H1 (cell line): ENCODE data around the gene BACE1. TPM values are rescaled to one million over a fixed set of nuclear protein-coding genes. Genes with fewer than 3 reads are reported as not detected.

Experiments used
- CBX8 ChIP-seq: fragments of 300-800, 300-1000 bp; sonication (generic); IDR thresholded peaks from 2 replicates; pipeline ENCODE4 v1.7.1; 2016; ENCODE audit warnings: low read depth, low read length, borderline replicate concordance
- CTBP2 ChIP-seq: IDR thresholded peaks from 2 replicates; pipeline ENCODE4 v1.7.0; 2011; ENCODE audit warnings: borderline replicate concordance, mild to moderate bottlenecking, moderate library complexity, mixed read lengths, low read length; ENCODE audit not compliant: insufficient read depth, insufficient read length
- EGR1 ChIP-seq: IDR thresholded peaks from 2 replicates; pipeline ENCODE4 v1.6.1; 2011; ENCODE audit warnings: low read depth, low read length, borderline replicate concordance
- HDAC2 ChIP-seq, 2 experiments: fragments of 300-600 bp in 1 of 2; sonication (generic) in 1 of 2; IDR thresholded peaks; 2 replicates each; pipeline ENCODE4 v1.6.1; 2011 to 2012; ENCODE audit warnings: low read depth in 2 of 2, low read length in 2 of 2, mild to moderate bottlenecking in 2 of 2, moderate library complexity in 2 of 2, borderline replicate concordance in 1 of 2, inconsistent platforms in 1 of 2
- NRF1 ChIP-seq: IDR thresholded peaks from 2 replicates; pipeline ENCODE4 v1.6.1; 2011; ENCODE audit warnings: mild to moderate bottlenecking, low read depth, low read length, improper control_type of control experiment
- SAP30 ChIP-seq: fragments of 300-600 bp; sonication (generic); IDR thresholded peaks from 2 replicates; pipeline ENCODE4 v1.7.1; 2012; ENCODE audit warnings: low read length, moderate library complexity, mild to moderate bottlenecking, inconsistent platforms; ENCODE audit not compliant: insufficient read depth, insufficient replicate concordance
- SP1 ChIP-seq: IDR thresholded peaks from 2 replicates; pipeline ENCODE4 v1.6.1; 2011; ENCODE audit warnings: low read depth, low read length
- polyA plus RNA-seq, 7 experiments: library from polyadenylated mRNA; depleted of rRNA in 3 of 7; stranded (reverse) in 5 of 7; unstranded in 2 of 7; fragments of >200 nt in 5 of 7; fragments of 200-250 nt in 2 of 7; gene quantifications; 1 replicate in 5 of 7; 2 replicates in 1 of 7; 4 replicates in 1 of 7; pipeline versions ENCODE4 v1.2.1 to v1.2.3, GENCODE V29; 2011 to 2013; ENCODE audit warnings: missing spikeins in 2 of 7, mixed read lengths in 2 of 7
- total RNA-seq: library from RNA; stranded (reverse); fragmentation: NEBNext Ultra II Directional; extraction: Animal tissue kit (Norgen Biotek cat#: 25700); gene quantifications from 2 replicates; pipeline ENCODE4 v1.2.1, GENCODE V29; 2021
- TF ChIP-seq, protein P1 (sequence below): fragments of 300-600 bp; sonication (generic); IDR thresholded peaks from 2 replicates; pipeline ENCODE4 v1.7.1; 2012; ENCODE audit warnings: low read length, moderate library complexity, mild to moderate bottlenecking, inconsistent platforms; ENCODE audit not compliant: insufficient replicate concordance
- TF ChIP-seq, protein P2 (sequence below): IDR thresholded peaks from 2 replicates; pipeline ENCODE4 v1.6.1; 2012; ENCODE audit warnings: inconsistent platforms
- TF ChIP-seq, protein P3 (sequence below): IDR thresholded peaks from 2 replicates; pipeline ENCODE4 v1.6.1; 2012; ENCODE audit warnings: inconsistent platforms

The BACE1 gene
- total and polyA plus RNA-seq, 2 of the 8 experiments (the other 6 are each of a cell fraction or from before 2014, with no cell fraction given), result 7.7 to 7.9 TPM

DNA sequence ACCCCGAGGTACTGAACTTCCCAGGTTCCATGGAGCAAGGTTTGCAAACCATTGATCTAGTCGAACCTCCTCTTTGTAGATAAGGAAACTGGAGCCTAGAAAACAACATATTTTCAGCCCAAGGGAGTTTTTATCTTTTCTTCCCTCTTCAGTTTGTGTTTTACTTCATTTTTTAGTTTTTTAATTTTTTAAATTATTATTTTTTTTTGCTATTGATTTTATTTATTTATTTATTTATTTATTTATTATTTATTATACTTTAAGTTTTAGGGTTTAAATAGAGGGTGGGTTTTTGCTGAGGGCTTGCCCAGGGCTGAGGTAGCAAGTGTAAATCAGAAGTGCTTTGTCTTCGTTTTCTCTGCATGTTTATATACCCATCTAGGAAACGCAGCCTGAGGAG lies 38.5 kb upstream of the BACE1 start (continued):
- TF ChIP-seq, protein P1, sequence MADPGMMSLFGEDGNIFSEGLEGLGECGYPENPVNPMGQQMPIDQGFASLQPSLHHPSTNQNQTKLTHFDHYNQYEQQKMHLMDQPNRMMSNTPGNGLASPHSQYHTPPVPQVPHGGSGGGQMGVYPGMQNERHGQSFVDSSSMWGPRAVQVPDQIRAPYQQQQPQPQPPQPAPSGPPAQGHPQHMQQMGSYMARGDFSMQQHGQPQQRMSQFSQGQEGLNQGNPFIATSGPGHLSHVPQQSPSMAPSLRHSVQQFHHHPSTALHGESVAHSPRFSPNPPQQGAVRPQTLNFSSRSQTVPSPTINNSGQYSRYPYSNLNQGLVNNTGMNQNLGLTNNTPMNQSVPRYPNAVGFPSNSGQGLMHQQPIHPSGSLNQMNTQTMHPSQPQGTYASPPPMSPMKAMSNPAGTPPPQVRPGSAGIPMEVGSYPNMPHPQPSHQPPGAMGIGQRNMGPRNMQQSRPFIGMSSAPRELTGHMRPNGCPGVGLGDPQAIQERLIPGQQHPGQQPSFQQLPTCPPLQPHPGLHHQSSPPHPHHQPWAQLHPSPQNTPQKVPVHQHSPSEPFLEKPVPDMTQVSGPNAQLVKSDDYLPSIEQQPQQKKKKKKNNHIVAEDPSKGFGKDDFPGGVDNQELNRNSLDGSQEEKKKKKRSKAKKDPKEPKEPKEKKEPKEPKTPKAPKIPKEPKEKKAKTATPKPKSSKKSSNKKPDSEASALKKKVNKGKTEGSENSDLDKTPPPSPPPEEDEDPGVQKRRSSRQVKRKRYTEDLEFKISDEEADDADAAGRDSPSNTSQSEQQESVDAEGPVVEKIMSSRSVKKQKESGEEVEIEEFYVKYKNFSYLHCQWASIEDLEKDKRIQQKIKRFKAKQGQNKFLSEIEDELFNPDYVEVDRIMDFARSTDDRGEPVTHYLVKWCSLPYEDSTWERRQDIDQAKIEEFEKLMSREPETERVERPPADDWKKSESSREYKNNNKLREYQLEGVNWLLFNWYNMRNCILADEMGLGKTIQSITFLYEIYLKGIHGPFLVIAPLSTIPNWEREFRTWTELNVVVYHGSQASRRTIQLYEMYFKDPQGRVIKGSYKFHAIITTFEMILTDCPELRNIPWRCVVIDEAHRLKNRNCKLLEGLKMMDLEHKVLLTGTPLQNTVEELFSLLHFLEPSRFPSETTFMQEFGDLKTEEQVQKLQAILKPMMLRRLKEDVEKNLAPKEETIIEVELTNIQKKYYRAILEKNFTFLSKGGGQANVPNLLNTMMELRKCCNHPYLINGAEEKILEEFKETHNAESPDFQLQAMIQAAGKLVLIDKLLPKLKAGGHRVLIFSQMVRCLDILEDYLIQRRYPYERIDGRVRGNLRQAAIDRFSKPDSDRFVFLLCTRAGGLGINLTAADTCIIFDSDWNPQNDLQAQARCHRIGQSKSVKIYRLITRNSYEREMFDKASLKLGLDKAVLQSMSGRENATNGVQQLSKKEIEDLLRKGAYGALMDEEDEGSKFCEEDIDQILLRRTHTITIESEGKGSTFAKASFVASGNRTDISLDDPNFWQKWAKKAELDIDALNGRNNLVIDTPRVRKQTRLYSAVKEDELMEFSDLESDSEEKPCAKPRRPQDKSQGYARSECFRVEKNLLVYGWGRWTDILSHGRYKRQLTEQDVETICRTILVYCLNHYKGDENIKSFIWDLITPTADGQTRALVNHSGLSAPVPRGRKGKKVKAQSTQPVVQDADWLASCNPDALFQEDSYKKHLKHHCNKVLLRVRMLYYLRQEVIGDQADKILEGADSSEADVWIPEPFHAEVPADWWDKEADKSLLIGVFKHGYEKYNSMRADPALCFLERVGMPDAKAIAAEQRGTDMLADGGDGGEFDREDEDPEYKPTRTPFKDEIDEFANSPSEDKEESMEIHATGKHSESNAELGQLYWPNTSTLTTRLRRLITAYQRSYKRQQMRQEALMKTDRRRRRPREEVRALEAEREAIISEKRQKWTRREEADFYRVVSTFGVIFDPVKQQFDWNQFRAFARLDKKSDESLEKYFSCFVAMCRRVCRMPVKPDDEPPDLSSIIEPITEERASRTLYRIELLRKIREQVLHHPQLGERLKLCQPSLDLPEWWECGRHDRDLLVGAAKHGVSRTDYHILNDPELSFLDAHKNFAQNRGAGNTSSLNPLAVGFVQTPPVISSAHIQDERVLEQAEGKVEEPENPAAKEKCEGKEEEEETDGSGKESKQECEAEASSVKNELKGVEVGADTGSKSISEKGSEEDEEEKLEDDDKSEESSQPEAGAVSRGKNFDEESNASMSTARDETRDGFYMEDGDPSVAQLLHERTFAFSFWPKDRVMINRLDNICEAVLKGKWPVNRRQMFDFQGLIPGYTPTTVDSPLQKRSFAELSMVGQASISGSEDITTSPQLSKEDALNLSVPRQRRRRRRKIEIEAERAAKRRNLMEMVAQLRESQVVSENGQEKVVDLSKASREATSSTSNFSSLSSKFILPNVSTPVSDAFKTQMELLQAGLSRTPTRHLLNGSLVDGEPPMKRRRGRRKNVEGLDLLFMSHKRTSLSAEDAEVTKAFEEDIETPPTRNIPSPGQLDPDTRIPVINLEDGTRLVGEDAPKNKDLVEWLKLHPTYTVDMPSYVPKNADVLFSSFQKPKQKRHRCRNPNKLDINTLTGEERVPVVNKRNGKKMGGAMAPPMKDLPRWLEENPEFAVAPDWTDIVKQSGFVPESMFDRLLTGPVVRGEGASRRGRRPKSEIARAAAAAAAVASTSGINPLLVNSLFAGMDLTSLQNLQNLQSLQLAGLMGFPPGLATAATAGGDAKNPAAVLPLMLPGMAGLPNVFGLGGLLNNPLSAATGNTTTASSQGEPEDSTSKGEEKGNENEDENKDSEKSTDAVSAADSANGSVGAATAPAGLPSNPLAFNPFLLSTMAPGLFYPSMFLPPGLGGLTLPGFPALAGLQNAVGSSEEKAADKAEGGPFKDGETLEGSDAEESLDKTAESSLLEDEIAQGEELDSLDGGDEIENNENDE, result no peak
- TF ChIP-seq NRF1, result no peak
- no peak for TF ChIP-seq SAP30
- no peak for TF ChIP-seq CTBP2
- TF ChIP-seq, protein P2, sequence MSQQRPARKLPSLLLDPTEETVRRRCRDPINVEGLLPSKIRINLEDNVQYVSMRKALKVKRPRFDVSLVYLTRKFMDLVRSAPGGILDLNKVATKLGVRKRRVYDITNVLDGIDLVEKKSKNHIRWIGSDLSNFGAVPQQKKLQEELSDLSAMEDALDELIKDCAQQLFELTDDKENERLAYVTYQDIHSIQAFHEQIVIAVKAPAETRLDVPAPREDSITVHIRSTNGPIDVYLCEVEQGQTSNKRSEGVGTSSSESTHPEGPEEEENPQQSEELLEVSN, result no peak
- TF ChIP-seq CBX8, result no peak
- TF ChIP-seq SP1, result no peak
- TF ChIP-seq EGR1, result no peak
- no peak for TF ChIP-seq HDAC2 (IDR thresholded peaks at IDR 0.05; ENCODE audit: borderline replicate concordance in 1 of 2, low read depth in 2 of 2, low read length in 2 of 2)
- TF ChIP-seq, protein P3, sequence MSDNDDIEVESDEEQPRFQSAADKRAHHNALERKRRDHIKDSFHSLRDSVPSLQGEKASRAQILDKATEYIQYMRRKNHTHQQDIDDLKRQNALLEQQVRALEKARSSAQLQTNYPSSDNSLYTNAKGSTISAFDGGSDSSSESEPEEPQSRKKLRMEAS, result no peak
